Stimulated activated CD4-positive, alpha-beta T cell treated with anti-CD3 and anti-CD28 coated beads, Interleukin-4, amount 100 ng/mL, for 48 hours (primary cell): ENCODE measurements around the gene SIAH2.
A peak's percentile ranks its signal among the peaks of the same experiment; 100 is the strongest.
"Not testable (repeated sequence)": the region's sequence is repeated elsewhere in the genome, so short reads cannot be mapped to it uniquely, and the experiment has no call there.

Experiments
- DNase-seq, 2 donors: peaks; one replicate each; pipeline ENCODE4 v3.0.0-alpha.2; 2020; ENCODE audit warnings: low read depth in 2 of 2

The SIAH2 gene

GRCh38 chr3:150763122-150763840 lies at the start of gene SIAH2:
TSS of gene SIAH2 (minus strand) at chr3:150763169. CDS start at chr3:150762849, 320 bp downstream.
- peak; percentile 90 for DNase-seq

DNA sequence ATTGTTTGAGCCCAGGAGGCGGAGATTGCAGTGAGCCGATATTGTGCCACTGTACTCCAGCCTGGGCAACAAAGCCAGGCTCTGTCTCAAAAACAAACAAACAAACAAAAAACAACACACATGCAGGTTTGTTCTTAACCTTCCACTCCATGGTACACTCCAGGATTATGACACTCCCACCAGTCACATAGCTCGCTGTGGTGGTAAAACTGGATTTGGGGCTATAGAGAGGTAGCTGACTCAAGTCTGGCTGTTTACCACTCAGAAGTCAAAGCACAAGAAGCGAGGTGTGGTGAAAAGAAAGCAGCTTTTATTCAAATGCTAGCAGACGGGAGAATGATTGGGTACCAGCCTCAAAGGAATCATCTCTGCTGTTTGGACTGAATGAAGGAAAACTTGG lies 49.0 kb upstream of the SIAH2 start:
- no peak for DNase-seq

- no peak for DNase-seq
Measured at GRCh38 chr3:150810641-150811040, 47.7 kb upstream of the SIAH2 start.

GRCh38 chr3:150806185-150806835 lies 43.3 kb upstream of the SIAH2 start:
- no peak for DNase-seq

DNA sequence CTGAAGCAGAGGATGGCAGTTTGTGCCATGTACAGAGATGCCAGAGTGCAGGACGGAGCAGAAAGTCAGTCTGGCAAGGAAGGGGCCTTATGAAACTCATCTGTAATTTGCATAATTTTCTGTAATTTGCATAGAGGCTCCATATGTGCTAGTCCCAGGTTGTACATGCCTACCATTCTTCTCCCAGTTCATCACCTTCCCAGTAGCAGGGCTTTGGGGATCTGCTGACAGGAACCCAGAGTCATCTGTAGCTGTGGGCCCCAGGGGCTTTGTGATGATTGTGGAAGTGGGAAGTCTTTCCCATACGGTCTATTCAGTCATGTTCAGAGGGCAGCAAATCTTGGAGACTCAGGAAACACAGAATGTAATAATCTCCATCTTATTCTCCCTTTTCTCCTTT lies 42.4 kb upstream of the SIAH2 start:
- no peak for DNase-seq

DNA sequence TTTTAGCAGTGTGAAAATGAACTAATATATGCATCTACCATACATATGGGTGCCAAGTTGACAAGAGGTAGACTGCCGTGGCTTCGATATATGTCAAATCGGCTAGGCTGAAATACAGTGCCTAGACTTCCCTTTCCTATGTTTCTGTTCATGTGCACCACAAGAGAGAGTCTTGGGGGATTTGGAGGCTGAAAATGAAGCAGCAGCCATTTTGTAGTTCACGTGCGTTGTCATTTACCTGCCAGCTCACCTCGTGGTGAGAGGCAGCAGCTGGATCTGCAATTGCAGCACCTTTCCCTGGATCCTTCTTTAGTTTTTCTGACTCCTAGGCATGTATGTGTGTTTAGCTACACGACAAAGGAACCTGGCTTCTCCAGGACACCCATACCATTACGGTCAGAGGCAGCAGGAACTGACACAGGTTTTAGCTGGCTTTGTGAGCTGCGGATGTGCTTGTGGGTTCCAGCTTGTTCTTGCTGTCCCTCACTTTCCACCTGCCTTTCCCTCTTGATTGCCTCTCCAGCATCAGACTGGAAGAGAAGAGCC lies 40.5 kb upstream of the SIAH2 start:
- no peak for DNase-seq

DNA sequence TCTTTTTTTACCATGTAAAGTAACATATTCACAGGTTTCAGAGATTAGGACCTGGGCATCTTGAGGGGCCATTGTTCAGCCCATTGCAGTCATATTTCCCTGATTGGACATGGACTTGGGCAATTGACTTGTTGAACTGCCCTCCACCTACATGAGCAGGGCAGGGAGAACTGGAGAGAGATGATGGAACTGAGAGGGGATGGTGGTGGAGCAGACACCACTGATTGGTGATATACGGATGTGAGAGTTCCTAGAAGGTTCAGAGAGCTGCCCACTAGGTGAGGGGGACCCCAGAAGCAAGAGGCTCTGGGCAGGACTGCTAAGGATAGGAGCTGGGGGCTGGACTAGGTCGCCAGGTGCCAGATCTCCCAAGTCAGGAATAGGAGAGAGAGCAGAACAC lies 37.8 kb upstream of the SIAH2 start:
- DNase-seq: no peak

DNA sequence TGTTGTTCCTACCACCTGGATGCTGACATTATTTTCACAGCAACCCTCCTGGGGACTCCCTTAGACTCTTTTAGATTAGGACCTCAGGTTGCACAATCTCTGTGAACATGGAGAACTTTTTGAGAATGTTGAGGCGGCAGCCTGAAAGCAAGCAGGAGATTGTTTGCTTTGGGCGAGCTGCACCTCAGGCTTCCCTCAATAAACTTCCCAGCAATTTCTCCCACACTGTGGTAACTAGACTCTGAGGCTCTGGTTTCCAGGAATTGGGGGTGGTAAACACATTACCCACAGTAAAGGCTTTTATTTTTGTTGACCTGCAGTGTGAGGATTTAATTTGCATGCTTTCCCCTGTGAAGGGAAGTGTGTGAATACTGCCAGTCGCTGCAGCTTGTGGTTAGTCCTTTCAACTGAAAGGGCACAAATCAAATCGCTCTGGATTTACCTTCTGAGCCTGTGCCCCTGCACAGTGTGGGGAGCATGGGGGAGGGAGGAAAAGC lies 35.2 kb upstream of the SIAH2 start:
- DNase-seq: no peak

DNA sequence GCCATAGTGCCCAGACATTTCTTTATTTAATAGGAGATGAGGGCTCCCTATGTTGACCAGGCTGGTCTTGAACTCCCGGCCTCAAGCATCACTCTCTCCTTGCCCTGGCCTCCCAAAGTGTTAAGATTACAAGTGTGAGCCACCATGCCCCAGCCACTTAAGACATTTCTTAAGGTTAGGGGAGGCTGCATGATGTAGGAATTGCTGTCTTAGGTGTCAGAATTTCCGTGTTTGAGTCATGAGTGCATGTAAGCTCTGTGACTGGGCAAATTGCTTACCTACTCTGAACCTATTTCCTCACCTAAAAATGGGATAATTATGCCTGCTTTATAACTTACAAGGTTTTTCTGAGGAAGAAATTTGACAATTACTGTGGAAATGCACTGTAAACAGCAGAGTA lies 34.2 kb upstream of the SIAH2 start:
- no peak for DNase-seq

GRCh38 chr3:150796527-150796926 lies 33.6 kb upstream of the SIAH2 start:
- not testable (repeated sequence) for DNase-seq

- no peak for DNase-seq
Measured at GRCh38 chr3:150793641-150794040, 30.7 kb upstream of the SIAH2 start.

DNA sequence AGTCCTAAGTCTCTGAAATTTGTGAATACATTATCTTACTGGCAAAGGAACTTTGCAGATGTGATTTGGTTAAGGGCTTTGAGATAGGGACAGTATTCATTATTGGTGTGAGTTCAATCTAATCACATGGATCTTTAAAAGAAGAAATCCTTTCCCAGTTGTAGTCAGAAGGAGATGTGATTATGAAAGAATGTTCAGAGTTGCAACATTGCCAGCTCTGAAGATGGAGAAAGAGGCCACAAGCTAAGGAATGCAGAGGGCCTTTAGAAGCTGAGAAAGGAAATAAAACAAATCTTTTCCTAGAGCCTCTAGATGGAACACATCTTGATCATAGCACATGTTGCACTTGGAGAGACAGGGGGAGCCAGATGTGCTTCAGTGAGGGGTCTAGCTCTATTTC lies 27.7 kb upstream of the SIAH2 start:
- DNase-seq: no peak

GRCh38 chr3:150789451-150789850 lies 26.5 kb upstream of the SIAH2 start:
- DNase-seq: no peak

GRCh38 chr3:150787741-150788370 lies 24.9 kb upstream of the SIAH2 start:
- peak; percentile 81 to 84 for DNase-seq

DNA sequence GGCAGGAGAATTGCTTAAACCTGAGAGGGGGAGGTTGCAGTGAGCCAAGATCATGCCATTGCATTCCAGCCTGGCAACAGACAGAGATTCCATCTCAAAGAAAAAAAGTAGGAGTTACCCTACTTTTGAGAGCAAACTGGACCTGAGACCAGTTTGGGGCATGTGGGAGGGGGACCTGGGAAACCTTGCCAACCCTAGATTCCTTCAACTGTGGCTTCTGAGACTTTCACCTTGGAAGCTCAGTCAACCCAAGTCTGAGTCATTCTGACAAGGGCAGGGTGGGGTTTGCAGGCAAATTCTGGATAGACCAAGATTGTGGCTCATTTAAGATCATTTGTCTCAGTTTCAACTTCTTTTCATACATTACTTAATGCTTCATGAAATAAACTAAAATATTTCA lies 23.8 kb upstream of the SIAH2 start:
- DNase-seq: peak in 1 of 2 donors; percentile 36

DNA sequence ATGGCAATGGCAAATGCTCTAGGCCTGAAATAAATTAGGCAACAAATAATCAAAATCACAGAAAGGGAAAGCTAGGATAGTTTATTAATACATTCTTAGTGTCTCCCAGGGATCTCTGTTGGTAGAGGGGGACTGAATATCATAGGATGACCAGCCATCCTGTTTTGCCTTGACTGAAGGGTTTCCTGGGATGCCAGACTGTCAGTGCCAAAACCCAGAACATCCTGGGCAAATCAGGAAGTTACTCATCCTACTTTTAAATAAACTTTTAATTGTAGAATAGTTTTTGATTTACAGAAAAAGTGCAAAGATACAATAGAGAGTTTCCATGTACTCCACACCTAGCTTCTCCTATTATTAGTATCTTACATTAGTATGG lies 21.8 kb upstream of the SIAH2 start:
- no peak for DNase-seq

GRCh38 chr3:150783920-150784746 lies 21.2 kb upstream of the SIAH2 start:
- peak in 1 of 2 donors; percentile 9 for DNase-seq

DNA sequence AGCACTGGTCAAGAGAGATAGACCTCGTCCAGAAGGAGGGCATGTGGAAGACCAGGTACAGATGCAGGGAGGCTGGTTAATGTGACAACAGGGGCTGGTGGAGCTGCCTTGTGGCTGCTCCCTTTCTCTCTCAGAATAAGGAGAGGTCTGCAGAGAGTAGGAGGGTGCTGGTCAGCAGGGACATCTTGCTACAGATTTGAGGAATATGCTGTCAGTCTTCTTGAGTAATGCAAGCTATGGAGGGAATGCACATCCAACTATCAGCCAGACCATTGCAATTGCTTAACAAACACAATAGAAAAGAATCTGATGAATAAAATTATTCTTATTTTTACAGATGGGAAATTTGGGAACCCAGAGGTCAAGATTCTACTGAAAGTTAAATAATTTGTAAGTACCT lies 20.3 kb upstream of the SIAH2 start:
- no peak for DNase-seq

DNA sequence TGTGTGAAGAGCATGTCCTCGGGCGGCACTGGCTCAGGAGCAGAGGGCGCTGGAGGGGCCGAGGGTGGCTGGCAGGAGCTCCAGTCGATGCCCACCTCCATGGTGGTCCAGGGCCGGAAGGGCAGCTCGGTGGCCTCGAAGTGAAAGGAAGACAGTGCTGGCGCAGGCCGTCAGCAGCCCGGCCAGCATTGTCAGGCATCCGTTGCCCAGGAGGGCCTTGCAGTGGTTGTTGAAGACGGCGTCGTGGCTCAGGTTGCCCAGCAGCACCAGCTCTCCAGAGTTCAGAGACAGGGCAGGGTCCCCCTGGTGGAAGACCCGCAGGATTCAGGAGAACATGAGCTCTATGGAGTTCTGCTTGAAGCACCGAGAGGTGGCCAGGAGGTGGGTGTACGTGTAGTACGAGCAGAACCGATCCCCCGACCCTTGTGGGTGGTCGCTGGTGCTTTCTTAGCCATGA lies 16.5 kb upstream of the SIAH2 start:
- no peak for DNase-seq

DNA sequence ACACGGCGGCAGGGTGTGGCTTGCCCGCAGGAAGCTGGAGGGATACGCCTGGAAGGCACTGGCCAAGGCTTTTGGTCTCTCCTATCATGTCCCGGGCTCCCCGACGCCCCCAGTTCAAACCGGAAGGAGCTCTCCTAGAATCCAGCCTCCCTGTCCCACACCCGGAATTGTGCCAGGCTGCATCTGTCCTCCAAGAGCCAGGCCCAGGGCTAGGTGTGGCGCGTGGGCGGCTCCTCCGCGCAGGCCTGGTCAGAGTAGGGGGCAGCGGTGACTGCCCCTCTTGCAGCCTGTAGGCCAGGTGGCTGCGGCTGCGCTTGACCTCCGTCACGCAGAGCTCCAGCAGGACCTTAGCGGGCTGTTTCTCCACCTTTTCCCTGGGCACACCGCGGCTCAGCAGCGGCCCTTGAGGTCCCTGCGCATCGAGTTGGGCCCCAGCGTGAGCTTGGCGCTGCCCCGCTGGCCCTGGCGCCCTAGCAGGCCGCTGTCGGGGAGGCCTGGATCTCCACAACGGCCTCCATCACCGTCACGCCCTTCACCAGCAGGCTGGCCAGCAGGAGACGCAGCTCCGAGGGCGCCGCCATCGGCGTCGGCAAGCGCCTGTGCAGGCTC lies 15.9 kb upstream of the SIAH2 start:
- DNase-seq: no peak

DNA sequence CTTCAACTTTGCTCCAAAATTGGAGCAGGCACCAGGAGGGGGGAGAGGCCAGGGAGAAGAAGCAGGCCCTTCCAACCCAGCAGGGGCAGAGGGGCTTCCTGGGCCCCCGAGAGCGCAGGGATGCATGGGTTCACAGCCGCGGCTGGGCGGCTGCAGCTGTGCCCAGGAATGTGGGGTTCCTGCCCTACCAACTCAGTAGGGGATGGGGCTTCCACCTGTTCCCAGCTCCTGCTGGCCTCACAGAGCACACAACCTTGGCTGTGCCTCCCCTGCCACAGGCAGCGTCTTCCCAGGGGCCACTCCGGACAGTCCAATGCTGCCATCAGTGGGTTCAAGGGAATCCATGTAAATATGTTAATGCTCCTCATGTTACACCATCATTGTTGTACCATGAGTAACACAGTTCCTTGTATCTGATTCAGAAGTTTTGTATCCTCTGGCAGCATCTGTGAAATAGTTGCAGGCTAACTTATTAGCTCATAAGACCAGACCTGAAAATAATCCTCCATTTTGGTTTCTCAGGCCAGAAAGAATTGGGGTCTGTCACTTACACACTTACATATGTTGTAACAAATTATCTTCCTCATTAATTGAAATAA lies 12.1 kb upstream of the SIAH2 start:
- DNase-seq: no peak
